HepG2 (cell line): ENCODE measurements around the gene ZBTB20. TPM values are rescaled to one million over a fixed set of nuclear protein-coding genes. Genes with fewer than 3 reads are reported as not detected.

Experiments
- ATAC-seq: fragments of 200-7000 bp; cut with Tn5 transposase; 3 replicates; pipeline ENCODE4 v1.9.1; 2020; ENCODE audit warnings: mild to moderate bottlenecking, moderate library complexity
- BruUV-seq: library from RNA; stranded (reverse); fragments of 400-500 nt; replicated peaks from 2 replicates; lab custom pipeline; 2021; lab: Mats Ljungman, UMichigan
- CTCF ChIA-PET: fragments of 300-600 bp; formaldehyde crosslinking; extraction: SDS; loops from one replicate; lab custom pipeline; 2021; ENCODE audit warnings: low total read pairs, inconsistent platforms, low intra/inter-chr PET ratio; lab: Yijun Ruan, JAX
- POLR2A ChIA-PET: fragments of 350-600 bp; sonication (Branson Sonifier 250); formaldehyde crosslinking; loops from one replicate; lab custom pipeline; 2020; ENCODE audit warnings: antibody characterized with exemption, inconsistent platforms; lab: Yijun Ruan, JAX
- DNase-seq: peaks from one replicate; pipeline ENCODE4 v3.0.0-alpha.2; 2015; ENCODE audit warnings: low spot score
- FAIRE-seq: peaks from 3 replicates; lab custom pipeline; 2011; peaks lifted over from hg19 to GRCh38; lab: Jason Lieb, UNC
- H2AFZ ChIP-seq: one replicate; pipeline ENCODE4 v1.6.1; 2011; ENCODE audit warnings: low read length, inconsistent platforms
- H3K27ac ChIP-seq: fragments of 300-600 bp; 3 replicates; pipeline ENCODE4 v1.8.0; 2011; ENCODE audit warnings: mixed run types, mild to moderate bottlenecking, mixed read lengths, low read length, inconsistent platforms; ENCODE audit not compliant: insufficient read depth; ENCODE audit errors: extremely low read length
- H3K27me3 ChIP-seq, 2 experiments: fragments of 200-600 bp in 1 of 2; 2 replicates in 1 of 2; 3 replicates in 1 of 2; pipeline versions ENCODE4 v1.6.0 to v1.8.0; 2011; ENCODE audit warnings: low read length in 2 of 2, mild to moderate bottlenecking in 2 of 2, moderate library complexity in 2 of 2, inconsistent platforms in 1 of 2; ENCODE audit not compliant: insufficient read depth in 2 of 2, control insufficient read depth in 1 of 2
- H3K36me3 ChIP-seq, 2 experiments: fragments of 200-600 bp in 1 of 2; replicated peaks in 1 of 2; 2 replicates in 1 of 2; 3 replicates in 1 of 2; pipeline versions ENCODE4 v1.5.1 to v1.8.0; 2011; ENCODE audit warnings: low read length in 2 of 2, inconsistent platforms in 1 of 2; ENCODE audit not compliant: insufficient read depth in 2 of 2, control insufficient read depth in 1 of 2
- H3K4me1 ChIP-seq: 2 replicates; pipeline ENCODE4 v1.5.1; 2012; ENCODE audit warnings: low read length, inconsistent platforms; ENCODE audit not compliant: insufficient read depth
- H3K4me2 ChIP-seq: 2 replicates; pipeline ENCODE4 v1.6.0; 2011; ENCODE audit warnings: low read depth, low read length, inconsistent platforms
- H3K4me3 ChIP-seq, 3 experiments: fragments of 200-600 bp in 1 of 3; sonication (generic), shearing (Covaris generic) in 1 of 3; replicated peaks in 1 of 3; 2 replicates each; pipeline ENCODE4 v1.5.1; 2011 to 2016; ENCODE audit warnings: low read length in 3 of 3, inconsistent platforms in 2 of 3, low read depth in 2 of 3, mild to moderate bottlenecking in 2 of 3, control low read depth in 1 of 3, mixed read lengths in 1 of 3; ENCODE audit not compliant: insufficient read depth in 1 of 3
- H3K79me2 ChIP-seq: one replicate; pipeline ENCODE4 v1.6.1; 2011; ENCODE audit warnings: low read length, inconsistent platforms; ENCODE audit not compliant: insufficient read depth
- H3K9ac ChIP-seq: 2 replicates; pipeline ENCODE4 v1.6.0; 2011; ENCODE audit warnings: mild to moderate bottlenecking, low read depth, low read length, inconsistent platforms; ENCODE audit not compliant: insufficient read depth
- H3K9me3 ChIP-seq: 2 replicates; pipeline ENCODE4 v1.5.1; 2012; ENCODE audit warnings: mild to moderate bottlenecking, low read length
- H4K20me1 ChIP-seq: 2 replicates; pipeline ENCODE4 v1.6.0; 2011; ENCODE audit warnings: inconsistent platforms, mild to moderate bottlenecking, low read length, moderate library complexity; ENCODE audit not compliant: insufficient read depth
- MBD4 ChIP-seq: IDR thresholded peaks from 2 replicates; pipeline ENCODE4 v1.6.1; 2012; ENCODE audit warnings: low read length, inconsistent platforms, borderline replicate concordance
- MXI1 ChIP-seq: IDR thresholded peaks from 3 replicates; pipeline ENCODE4 v1.6.1; 2012; ENCODE audit warnings: low read depth, low read length, inconsistent platforms, borderline replicate concordance
- RFX5 ChIP-seq: IDR thresholded peaks from 2 replicates; pipeline ENCODE4 v1.6.1; 2011; ENCODE audit warnings: low read depth, low read length, improper control_type of control experiment
- ZNF30 ChIP-seq: sonication (generic); formaldehyde crosslinking; IDR thresholded peaks from 2 replicates; pipeline ENCODE4 v1.5.0; 2020; ENCODE audit warnings: mild to moderate bottlenecking, missing genetic modification reagents
- ZNF343 ChIP-seq: sonication (generic); formaldehyde crosslinking; IDR thresholded peaks from 2 replicates; pipeline ENCODE4 v1.4.0; 2020; ENCODE audit warnings: mild to moderate bottlenecking, missing genetic modification reagents
- ZNF780A ChIP-seq: sonication (generic); formaldehyde crosslinking; IDR thresholded peaks from 2 replicates; pipeline ENCODE4 v1.8.0; 2022; ENCODE audit warnings: mild to moderate bottlenecking, missing genetic modification reagents, moderate library complexity
- in situ Hi-C: cut with HindIII; loops from 2 replicates; pipeline ENCODE4 v1.10.0; 2017; ENCODE audit warnings: low pct_unique_long_range_greater_than_20kb; ENCODE audit not compliant: extremely low pct_ligation_motif_present
- intact Hi-C: fragments of 100-400 bp; cut with micrococcal nuclease; formaldehyde crosslinking; loops from one replicate; pipeline ENCODE4 v1.10.0; 2022; ENCODE audit not compliant: unreplicated experiment
- polyA plus RNA-seq, 8 experiments: library from polyadenylated mRNA; depleted of rRNA in 3 of 8; stranded (reverse) in 7 of 8; unstranded in 1 of 8; fragments of >200 nt; fragmentation: Illumina TruSeq in 4 of 8; extraction: Trizol in 4 of 8; gene quantifications; 2 replicates each; pipeline versions ENCODE4 v1.2.1 to v1.2.3, GENCODE V29; 2011 to 2016; ENCODE audit warnings: low read depth in 4 of 8, missing spikeins in 1 of 8, mixed read lengths in 1 of 8; ENCODE audit not compliant: insufficient read depth in 1 of 8
- total RNA-seq, 5 experiments: library from RNA; depleted of rRNA; stranded (reverse); fragments of >200 nt; fragmentation: Illumina TruSeq; extraction: Trizol; gene quantifications; 2 replicates each; pipeline ENCODE4 v1.2.3, GENCODE V29; 2016; ENCODE audit warnings: low read depth in 1 of 5
- TF ChIP-seq, protein P1 (sequence below): IDR thresholded peaks from 2 replicates; pipeline ENCODE4 v1.6.1; 2018; ENCODE audit warnings: missing genetic modification reagents, mild to moderate bottlenecking, missing compliant biosample characterization
- TF ChIP-seq, protein P2 (sequence below): sonication (generic); formaldehyde crosslinking; IDR thresholded peaks from 2 replicates; pipeline ENCODE4 v1.5.0; 2020; ENCODE audit warnings: mild to moderate bottlenecking, missing genetic modification reagents
- TF ChIP-seq, protein P3 (sequence below): sonication (generic); formaldehyde crosslinking; IDR thresholded peaks from 2 replicates; pipeline ENCODE4 v1.5.1; 2020; ENCODE audit warnings: missing genetic modification reagents, mild to moderate bottlenecking, borderline replicate concordance
- TF ChIP-seq, protein P4 (sequence below): sonication (generic); formaldehyde crosslinking; IDR thresholded peaks from 2 replicates; pipeline ENCODE4 v1.4.0; 2020; ENCODE audit warnings: missing genetic modification reagents

Gene ZBTB20
- total and polyA plus RNA-seq, 2 of the 13 experiments (the other 11 are each of a cell fraction or from before 2014, with no cell fraction given) = 1.9 to 8.8 TPM

DNA sequence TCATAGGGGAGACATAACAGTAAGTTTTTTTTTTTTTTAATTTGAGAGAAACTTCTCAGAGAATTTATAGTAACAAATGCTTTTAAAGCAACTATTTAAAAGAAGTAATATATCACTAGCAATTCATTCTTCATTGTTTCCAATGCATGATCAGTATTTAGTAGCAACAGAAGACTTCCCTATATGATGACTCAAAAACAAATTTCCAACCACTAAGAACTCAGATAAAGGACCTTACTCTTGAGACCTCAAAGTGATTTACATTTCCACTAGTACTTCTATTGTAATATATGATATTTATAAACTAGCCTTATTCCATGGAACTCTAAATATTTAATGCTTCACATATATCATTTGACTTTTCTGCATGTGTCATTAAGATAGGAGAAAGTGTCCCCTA, 356.3 kb downstream of the ZBTB20 start:
- Histone ChIP-seq H3K4me3 (no peak overlapping the region), H3K9me3 (no peaks in the 10 kb centered on the region), H4K20me1 (no peaks in the 10 kb centered on the region), H3K27ac (no peak overlapping the region), H3K36me3 (no peaks in the 10 kb centered on the region), H3K4me2 (no peak overlapping the region), H3K27me3 (no peaks in the 10 kb centered on the region), H3K4me1 (no peaks in the 10 kb centered on the region), H3K79me2 (no peaks in the 10 kb centered on the region), H2AFZ (no peak overlapping the region), H3K9ac (no peak overlapping the region)
- FAIRE-seq (no peak), DNase-seq (no peak), ATAC-seq (no peak)
- ChIA-PET POLR2A (no interaction called here), CTCF (no interaction called here)
- BruUV-seq = no TSS peak
- in situ Hi-C loops (no loop called here), intact Hi-C loops (no loop called here)
- TF ChIP-seq, protein P1, sequence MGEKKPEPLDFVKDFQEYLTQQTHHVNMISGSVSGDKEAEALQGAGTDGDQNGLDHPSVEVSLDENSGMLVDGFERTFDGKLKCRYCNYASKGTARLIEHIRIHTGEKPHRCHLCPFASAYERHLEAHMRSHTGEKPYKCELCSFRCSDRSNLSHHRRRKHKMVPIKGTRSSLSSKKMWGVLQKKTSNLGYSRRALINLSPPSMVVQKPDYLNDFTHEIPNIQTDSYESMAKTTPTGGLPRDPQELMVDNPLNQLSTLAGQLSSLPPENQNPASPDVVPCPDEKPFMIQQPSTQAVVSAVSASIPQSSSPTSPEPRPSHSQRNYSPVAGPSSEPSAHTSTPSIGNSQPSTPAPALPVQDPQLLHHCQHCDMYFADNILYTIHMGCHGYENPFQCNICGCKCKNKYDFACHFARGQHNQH (CRISPR knock-in tag) = no peak
- TF ChIP-seq ZNF343 (CRISPR knock-in tag) (no peak), MBD4 (no peak), ZNF30 (CRISPR knock-in tag) (no peak), RFX5 (no peak), MXI1 (no peak), ZNF780A (CRISPR knock-in tag) (no peak)
- TF ChIP-seq, protein P2, sequence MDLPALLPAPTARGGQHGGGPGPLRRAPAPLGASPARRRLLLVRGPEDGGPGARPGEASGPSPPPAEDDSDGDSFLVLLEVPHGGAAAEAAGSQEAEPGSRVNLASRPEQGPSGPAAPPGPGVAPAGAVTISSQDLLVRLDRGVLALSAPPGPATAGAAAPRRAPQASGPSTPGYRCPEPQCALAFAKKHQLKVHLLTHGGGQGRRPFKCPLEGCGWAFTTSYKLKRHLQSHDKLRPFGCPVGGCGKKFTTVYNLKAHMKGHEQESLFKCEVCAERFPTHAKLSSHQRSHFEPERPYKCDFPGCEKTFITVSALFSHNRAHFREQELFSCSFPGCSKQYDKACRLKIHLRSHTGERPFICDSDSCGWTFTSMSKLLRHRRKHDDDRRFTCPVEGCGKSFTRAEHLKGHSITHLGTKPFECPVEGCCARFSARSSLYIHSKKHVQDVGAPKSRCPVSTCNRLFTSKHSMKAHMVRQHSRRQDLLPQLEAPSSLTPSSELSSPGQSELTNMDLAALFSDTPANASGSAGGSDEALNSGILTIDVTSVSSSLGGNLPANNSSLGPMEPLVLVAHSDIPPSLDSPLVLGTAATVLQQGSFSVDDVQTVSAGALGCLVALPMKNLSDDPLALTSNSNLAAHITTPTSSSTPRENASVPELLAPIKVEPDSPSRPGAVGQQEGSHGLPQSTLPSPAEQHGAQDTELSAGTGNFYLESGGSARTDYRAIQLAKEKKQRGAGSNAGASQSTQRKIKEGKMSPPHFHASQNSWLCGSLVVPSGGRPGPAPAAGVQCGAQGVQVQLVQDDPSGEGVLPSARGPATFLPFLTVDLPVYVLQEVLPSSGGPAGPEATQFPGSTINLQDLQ (CRISPR knock-in tag) = no peak
- TF ChIP-seq, protein P3, sequence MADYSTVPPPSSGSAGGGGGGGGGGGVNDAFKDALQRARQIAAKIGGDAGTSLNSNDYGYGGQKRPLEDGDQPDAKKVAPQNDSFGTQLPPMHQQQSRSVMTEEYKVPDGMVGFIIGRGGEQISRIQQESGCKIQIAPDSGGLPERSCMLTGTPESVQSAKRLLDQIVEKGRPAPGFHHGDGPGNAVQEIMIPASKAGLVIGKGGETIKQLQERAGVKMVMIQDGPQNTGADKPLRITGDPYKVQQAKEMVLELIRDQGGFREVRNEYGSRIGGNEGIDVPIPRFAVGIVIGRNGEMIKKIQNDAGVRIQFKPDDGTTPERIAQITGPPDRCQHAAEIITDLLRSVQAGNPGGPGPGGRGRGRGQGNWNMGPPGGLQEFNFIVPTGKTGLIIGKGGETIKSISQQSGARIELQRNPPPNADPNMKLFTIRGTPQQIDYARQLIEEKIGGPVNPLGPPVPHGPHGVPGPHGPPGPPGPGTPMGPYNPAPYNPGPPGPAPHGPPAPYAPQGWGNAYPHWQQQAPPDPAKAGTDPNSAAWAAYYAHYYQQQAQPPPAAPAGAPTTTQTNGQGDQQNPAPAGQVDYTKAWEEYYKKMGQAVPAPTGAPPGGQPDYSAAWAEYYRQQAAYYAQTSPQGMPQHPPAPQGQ (CRISPR knock-in tag) = no peak
- TF ChIP-seq, protein P4, sequence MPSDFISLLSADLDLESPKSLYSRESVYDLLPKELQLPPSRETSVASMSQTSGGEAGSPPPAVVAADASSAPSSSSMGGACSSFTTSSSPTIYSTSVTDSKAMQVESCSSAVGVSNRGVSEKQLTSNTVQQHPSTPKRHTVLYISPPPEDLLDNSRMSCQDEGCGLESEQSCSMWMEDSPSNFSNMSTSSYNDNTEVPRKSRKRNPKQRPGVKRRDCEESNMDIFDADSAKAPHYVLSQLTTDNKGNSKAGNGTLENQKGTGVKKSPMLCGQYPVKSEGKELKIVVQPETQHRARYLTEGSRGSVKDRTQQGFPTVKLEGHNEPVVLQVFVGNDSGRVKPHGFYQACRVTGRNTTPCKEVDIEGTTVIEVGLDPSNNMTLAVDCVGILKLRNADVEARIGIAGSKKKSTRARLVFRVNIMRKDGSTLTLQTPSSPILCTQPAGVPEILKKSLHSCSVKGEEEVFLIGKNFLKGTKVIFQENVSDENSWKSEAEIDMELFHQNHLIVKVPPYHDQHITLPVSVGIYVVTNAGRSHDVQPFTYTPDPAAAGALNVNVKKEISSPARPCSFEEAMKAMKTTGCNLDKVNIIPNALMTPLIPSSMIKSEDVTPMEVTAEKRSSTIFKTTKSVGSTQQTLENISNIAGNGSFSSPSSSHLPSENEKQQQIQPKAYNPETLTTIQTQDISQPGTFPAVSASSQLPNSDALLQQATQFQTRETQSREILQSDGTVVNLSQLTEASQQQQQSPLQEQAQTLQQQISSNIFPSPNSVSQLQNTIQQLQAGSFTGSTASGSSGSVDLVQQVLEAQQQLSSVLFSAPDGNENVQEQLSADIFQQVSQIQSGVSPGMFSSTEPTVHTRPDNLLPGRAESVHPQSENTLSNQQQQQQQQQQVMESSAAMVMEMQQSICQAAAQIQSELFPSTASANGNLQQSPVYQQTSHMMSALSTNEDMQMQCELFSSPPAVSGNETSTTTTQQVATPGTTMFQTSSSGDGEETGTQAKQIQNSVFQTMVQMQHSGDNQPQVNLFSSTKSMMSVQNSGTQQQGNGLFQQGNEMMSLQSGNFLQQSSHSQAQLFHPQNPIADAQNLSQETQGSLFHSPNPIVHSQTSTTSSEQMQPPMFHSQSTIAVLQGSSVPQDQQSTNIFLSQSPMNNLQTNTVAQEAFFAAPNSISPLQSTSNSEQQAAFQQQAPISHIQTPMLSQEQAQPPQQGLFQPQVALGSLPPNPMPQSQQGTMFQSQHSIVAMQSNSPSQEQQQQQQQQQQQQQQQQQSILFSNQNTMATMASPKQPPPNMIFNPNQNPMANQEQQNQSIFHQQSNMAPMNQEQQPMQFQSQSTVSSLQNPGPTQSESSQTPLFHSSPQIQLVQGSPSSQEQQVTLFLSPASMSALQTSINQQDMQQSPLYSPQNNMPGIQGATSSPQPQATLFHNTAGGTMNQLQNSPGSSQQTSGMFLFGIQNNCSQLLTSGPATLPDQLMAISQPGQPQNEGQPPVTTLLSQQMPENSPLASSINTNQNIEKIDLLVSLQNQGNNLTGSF (CRISPR knock-in tag) = no peak
